ENCODE results near the gene RINT1. TPM values are rescaled to one million over a fixed set of nuclear protein-coding genes. Genes with fewer than 3 reads are reported as not detected.

RINT1 gene
- total RNA-seq, 1 experiment from 2014 or later = 18.1 TPM

- Histone ChIP-seq H3K27ac (ENCODE audit: low read length) (no peak overlapping the region), H3K4me1 (ENCODE audit: control insufficient read depth, insufficient read depth, low read length) (no peaks in the 10 kb centered on the region), H3K27me3 (ENCODE audit: control insufficient read depth, insufficient read depth, low read length) (no peaks in the 10 kb centered on the region), H3K4me3 (ENCODE audit: low read depth in 2 of 2, low read length in 2 of 2) (no peak overlapping the region), H3K9me3 (ENCODE audit: control insufficient read depth, insufficient read depth, low read depth, low read length) (no peaks in the 10 kb centered on the region), H3K36me3 (ENCODE audit: control insufficient read depth, insufficient read depth, low read length) (no peaks in the 10 kb centered on the region)
- CTCF ChIA-PET = interaction anchor here (0.6 kb wide), 1 partner anchor 80 kb away, joined by 3 read pairs; no protein-coding TSS in a partner anchor
- POLR2A ChIA-PET = no interaction called here
- TF ChIP-seq TCF7L2 (IDR thresholded peaks at IDR 0.05; ENCODE audit: low read depth, low read length) (no peak), CTCF (IDR thresholded peaks at IDR 0.05) (no peak), POLR2AphosphoS5 (IDR thresholded peaks at IDR 0.05; ENCODE audit: low read depth, low read length) (no peak), SIN3A (IDR thresholded peaks at IDR 0.05; ENCODE audit: borderline replicate concordance, insufficient read depth, low read depth, low read length) (no peak)
- intact Hi-C loops (cut with micrococcal nuclease; ENCODE audit: unreplicated experiment) = no loop called here
- BruUV-seq (replicated peaks) = no TSS peak
- ATAC-seq (no peak), DNase-seq (ENCODE audit: low read depth, low spot score) (no peak)
- in situ Hi-C loops (cut with HindIII; ENCODE audit: low pct_unique_long_range_greater_than_20kb, low sequenced_read_pairs) = no loop called here
Measured at GRCh38 chr7:105590793-105591192, 58.8 kb downstream of the RINT1 start.

GRCh38 chr7:105591522-105591921 lies 59.5 kb downstream of the RINT1 start:
- H3K4me1 ChIP-seq (ENCODE audit: control insufficient read depth, insufficient read depth, low read length) = no peaks in the 10 kb centered on the region
- in situ Hi-C loops (cut with HindIII; ENCODE audit: low pct_unique_long_range_greater_than_20kb, low sequenced_read_pairs) (no loop called here), intact Hi-C loops (cut with micrococcal nuclease; ENCODE audit: unreplicated experiment) (no loop called here)
- ATAC-seq (no peak), DNase-seq (ENCODE audit: low read depth, low spot score) (no peak)
- TF ChIP-seq SIN3A (IDR thresholded peaks at IDR 0.05; ENCODE audit: borderline replicate concordance, insufficient read depth, low read depth, low read length) = no peak
- no peak for TF ChIP-seq TCF7L2 (IDR thresholded peaks at IDR 0.05; ENCODE audit: low read depth, low read length)
- TF ChIP-seq CTCF (IDR thresholded peaks at IDR 0.05) = no peak
- no peak for TF ChIP-seq REST (IDR thresholded peaks at IDR 0.05; ENCODE audit: insufficient read depth in 1 of 2, low read depth in 2 of 2, low read length in 1 of 2)
- no peak for TF ChIP-seq POLR2AphosphoS5 (IDR thresholded peaks at IDR 0.05; ENCODE audit: low read depth, low read length)
- H3K27me3 ChIP-seq (ENCODE audit: control insufficient read depth, insufficient read depth, low read length) = no peaks in the 10 kb centered on the region
- no peaks in the 10 kb centered on the region for H3K9me3 ChIP-seq (ENCODE audit: control insufficient read depth, insufficient read depth, low read depth, low read length)
- no peak overlapping the region for H3K27ac ChIP-seq (ENCODE audit: low read length)
- BruUV-seq (replicated peaks) = no TSS peak
- POLR2A ChIA-PET = no interaction called here
- no peaks in the 10 kb centered on the region for H3K36me3 ChIP-seq (ENCODE audit: control insufficient read depth, insufficient read depth, low read length)
- CTCF ChIA-PET = interaction anchor here (0.6 kb wide), 1 partner anchor 81 kb away, joined by 3 read pairs; no protein-coding TSS in a partner anchor
- no peak overlapping the region for H3K4me3 ChIP-seq (ENCODE audit: low read depth in 2 of 2, low read length in 2 of 2)
